ENCODE data around the gene LAMTOR2. TPM values are rescaled to one million over a fixed set of nuclear protein-coding genes. Genes with fewer than 3 reads are reported as not detected.

Gene LAMTOR2
- total RNA-seq, 4 donors from 2014 or later, result 14.7 to 76.8 (median 41.1) TPM

- no peaks in the 10 kb centered on the region for H3K9me3 ChIP-seq
- TF ChIP-seq POLR2A (IDR thresholded peaks at IDR 0.05) (no peak), CTCF (IDR thresholded peaks at IDR 0.05) (no peak)
- no peaks in the 10 kb centered on the region for H3K36me3 ChIP-seq
- WGBS, 2 donors, result 80 to 85% methylated on average over 8 of the region's 8 CpGs
- H3K27ac ChIP-seq, result no peak overlapping the region
- H3K4me3 ChIP-seq (replicated peaks in 1 of 3), result no peak overlapping the region
- H3K27me3 ChIP-seq, result no peaks in the 10 kb centered on the region
- H3K4me1 ChIP-seq, result peaks cover 8 to 24% of the 10 kb centered on the region in 2 donors
- DNase-seq, result no peak
- intact Hi-C loops (cut with DNase I), result no loop called here
These were observed 25.8 kb downstream of the LAMTOR2 start for GRCh38 chr1:156080241-156080862.

GRCh38 chr1:156080863-156081179, 26.2 kb downstream of the LAMTOR2 start:
- DNase-seq, result no peak
- no peak overlapping the region for H3K27ac ChIP-seq
- intact Hi-C loops (cut with DNase I), result no loop called here
- H3K9me3 ChIP-seq, result no peaks in the 10 kb centered on the region
- H3K27me3 ChIP-seq, result no peaks in the 10 kb centered on the region
- 66 to 69% methylated on average over 4 of the region's 4 CpGs for WGBS, 2 donors
- H3K4me1 ChIP-seq, result peaks cover 8 to 19% of the 10 kb centered on the region in 2 donors
- no peak overlapping the region for H3K4me3 ChIP-seq (replicated peaks in 1 of 3)
- TF ChIP-seq CTCF (IDR thresholded peaks at IDR 0.05), result no peak
- TF ChIP-seq POLR2A (IDR thresholded peaks at IDR 0.05), result no peak
- no peaks in the 10 kb centered on the region for H3K36me3 ChIP-seq

GRCh38 chr1:156081180-156081916, 26.8 kb downstream of the LAMTOR2 start:
- Histone ChIP-seq H3K9me3 (no peaks in the 10 kb centered on the region), H3K27me3 (no peaks in the 10 kb centered on the region), H3K36me3 (no peaks in the 10 kb centered on the region), H3K4me1 (peaks cover 8 to 18% of the 10 kb centered on the region in 2 donors), H3K27ac (no peak overlapping the region), H3K4me3 (replicated peaks in 1 of 3) (peak overlapping the region in 1 of 3 donors; percentile 70)
- 15 to 25% methylated on average over 17 to 20 of the region's 61 CpGs for WGBS, 2 donors
- TF ChIP-seq CTCF (IDR thresholded peaks at IDR 0.05), result no peak
- TF ChIP-seq POLR2A (IDR thresholded peaks at IDR 0.05), result no peak
- intact Hi-C loops (cut with DNase I), result no loop called here
- no peak for DNase-seq

GRCh38 chr1:156081917-156082308, 27.3 kb downstream of the LAMTOR2 start:
- intact Hi-C loops (cut with DNase I), result no loop called here
- TF ChIP-seq POLR2A (IDR thresholded peaks at IDR 0.05) (no peak), CTCF (IDR thresholded peaks at IDR 0.05) (no peak)
- DNase-seq, result no peak
- Histone ChIP-seq H3K36me3 (no peaks in the 10 kb centered on the region), H3K4me3 (replicated peaks in 1 of 3) (peak overlapping the region; percentile 38 to 70 (median 51)), H3K27ac (no peak overlapping the region), H3K9me3 (no peaks in the 10 kb centered on the region), H3K27me3 (no peaks in the 10 kb centered on the region), H3K4me1 (peaks cover 8 to 22% of the 10 kb centered on the region in 2 donors)
- 1% methylated on average over 7 to 8 of the region's 10 CpGs for WGBS, 2 donors

Data from thyroid gland (tissue), 4 donors.